ENCODE measurements around the gene TEX30.
A peak's percentile ranks its signal among the peaks of the same experiment; 100 is the strongest.
"Not testable (repeated sequence)": the region's sequence is repeated elsewhere in the genome, so short reads cannot be mapped to it uniquely, and the experiment has no call there.

TEX30 gene

DNA sequence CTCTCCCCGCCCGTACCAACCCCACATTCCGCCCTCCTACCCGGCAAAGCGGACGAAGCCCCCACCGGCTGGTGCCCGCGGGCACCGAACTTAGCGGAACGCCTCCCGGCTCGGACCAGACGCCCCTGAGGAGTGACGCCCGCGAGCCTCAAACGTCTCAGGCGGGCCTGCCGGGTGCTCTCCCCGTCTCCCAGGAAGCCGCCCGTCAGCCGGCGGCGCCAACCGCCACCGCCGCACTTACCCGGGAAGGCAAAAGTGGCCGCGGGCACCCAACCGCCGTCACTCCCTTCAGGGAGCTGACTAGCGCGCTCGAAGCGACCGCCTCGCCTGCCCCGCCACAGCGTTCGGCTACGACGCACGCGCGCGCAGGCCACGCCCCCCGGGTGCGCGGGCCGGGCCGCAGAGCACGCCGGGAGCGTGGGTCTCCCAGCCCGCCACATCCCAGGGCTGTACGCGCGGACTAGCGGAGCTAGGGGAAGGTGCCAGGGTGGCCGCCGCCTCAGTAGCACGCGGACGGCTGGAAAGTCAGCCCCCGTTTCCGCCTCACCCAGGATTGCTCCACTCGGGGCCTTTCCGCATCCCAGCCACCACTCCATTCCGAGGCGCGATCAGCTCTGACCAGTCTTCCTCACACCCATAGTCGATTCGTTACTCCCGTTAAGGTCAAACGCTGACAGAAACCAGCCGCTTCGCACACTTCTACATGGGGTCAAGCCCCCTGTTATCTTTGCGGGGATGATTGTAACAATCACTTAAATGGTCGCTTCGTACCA is at the start of gene TEX30:
Gene TEX30, minus strand, starts transcription at position 346 of the 773 bp plus-strand sequence. CDS start 3,760 bp downstream, outside the sequence.
- DNase-seq (ENCODE audit: low spot score) = peak; percentile 83

DNA sequence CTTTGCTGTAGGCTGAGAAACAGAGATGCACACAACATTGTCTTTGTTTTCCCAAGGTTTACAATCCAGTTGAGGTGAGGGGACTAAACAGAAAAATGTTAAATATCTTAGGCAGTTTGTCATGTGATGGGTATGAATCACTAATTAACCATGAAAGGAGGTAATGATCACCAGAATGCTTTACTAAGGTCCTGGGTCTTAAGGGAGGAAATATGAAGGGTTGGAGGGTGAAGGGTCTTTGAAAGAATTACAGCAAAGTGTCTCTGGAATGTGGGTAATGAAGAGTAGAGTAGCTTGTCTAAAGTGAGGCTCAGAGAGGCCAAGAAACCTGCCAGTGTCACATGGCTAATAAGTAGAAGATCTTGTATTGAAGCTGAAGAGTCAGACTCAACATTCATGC is 44.3 kb upstream of the TEX30 start:
- no peak for DNase-seq (ENCODE audit: low spot score)

DNA sequence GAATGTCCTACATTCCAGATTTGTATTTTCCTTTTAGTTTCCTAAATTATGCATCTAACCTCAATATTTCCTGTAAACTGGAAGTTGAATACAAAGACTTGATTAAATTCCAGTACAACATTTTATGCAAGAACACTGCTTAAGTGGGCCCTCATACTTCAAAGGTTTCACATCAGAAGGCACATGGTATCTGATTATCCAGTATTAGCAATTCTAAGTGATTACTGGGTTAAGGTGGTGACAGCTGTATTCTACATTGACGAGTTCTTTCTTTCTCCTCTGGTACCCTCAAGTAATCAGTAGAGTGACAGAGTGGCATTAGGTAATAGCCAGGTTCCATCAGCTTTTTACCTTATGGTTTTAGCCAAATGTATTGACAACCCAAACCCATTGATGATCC is 43.7 kb upstream of the TEX30 start:
- DNase-seq (ENCODE audit: low spot score) = no peak

DNA sequence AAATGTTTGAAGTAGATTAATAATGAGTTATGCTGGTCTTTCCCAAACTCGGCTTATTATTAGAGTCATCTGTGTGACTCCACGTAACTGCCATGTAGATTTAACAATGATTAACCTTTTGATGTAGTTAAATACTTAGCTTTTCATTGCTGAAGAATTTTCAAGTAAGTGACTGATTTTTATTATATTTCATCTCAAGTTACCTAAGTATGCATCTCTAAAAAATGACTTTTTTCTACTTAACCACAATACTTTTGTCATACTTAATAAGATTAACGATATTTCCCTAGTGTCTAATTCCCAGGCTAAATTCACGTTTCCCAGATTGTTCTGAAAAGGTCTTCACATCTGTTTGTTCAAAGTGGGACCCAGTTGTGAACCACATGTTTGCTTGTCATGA is 43.1 kb upstream of the TEX30 start:
- no peak for DNase-seq (ENCODE audit: low spot score)

DNA sequence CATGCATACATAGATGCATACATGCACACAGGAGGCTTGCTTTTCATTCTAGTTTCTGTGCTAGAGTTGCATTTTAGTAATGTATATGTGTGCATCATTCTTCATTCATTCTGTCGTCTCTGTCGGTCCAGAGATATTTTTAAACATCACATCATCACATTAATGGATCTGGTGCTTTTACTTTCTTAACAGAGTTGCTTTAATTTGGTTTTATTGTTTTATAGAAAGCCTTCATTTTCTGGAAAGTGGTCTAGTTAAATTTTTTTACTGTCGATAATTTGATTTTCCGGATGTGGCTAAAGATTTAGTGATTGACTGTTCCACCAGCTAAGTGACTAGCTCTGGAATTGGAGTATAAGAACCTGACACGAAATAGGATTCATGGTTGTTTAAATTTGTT is 42.2 kb upstream of the TEX30 start:
- no peak for DNase-seq (ENCODE audit: low spot score)

DNA sequence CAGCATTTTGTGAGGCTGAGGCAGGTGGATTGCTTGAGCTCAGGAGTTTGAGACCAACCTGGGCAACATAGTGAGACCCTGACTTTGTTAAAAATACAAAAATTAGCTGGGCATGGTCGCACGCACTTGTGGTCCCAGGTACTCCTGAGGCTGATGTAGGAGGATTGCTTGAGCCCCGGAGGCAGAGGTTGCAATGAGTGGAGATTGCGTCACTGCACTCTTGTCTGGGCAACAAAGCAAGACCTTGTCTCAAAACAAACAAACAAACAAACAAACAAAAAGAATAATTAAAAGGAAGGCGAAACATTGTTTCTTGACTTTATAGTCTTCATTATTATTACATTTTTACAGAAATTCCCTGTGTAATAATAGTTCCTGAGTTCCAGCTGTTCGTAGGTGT is 41.2 kb upstream of the TEX30 start:
- no peak for DNase-seq (ENCODE audit: low spot score)

DNA sequence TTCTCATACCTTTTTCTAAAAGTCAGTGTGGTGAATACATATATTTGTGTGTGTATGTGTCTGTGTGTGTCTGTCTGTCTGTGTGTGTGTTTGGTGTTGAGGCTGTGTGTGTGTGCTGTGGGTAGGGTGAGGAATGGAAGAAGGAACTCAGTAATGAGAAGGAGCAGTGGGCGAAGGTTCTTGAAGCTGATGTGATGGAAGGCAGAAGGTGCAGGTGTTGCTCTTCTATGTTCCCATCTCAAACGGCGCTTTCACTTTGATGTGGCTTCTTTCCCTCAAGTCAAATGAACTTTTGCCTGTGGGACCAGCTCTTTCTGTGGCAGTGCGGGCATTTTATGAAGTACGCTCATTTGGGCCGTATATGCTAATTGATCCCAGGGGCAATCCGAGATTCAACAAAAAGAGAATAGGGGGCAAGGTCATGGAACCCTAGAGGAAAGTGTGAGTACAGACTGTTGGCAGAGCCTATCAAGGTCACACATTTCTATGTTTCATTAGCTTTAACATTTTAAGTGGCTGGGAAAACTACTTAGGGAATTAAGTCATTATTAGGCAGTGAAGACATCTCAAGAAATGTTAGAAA is 40.5 kb upstream of the TEX30 start:
- DNase-seq (ENCODE audit: low spot score) = no peak

DNA sequence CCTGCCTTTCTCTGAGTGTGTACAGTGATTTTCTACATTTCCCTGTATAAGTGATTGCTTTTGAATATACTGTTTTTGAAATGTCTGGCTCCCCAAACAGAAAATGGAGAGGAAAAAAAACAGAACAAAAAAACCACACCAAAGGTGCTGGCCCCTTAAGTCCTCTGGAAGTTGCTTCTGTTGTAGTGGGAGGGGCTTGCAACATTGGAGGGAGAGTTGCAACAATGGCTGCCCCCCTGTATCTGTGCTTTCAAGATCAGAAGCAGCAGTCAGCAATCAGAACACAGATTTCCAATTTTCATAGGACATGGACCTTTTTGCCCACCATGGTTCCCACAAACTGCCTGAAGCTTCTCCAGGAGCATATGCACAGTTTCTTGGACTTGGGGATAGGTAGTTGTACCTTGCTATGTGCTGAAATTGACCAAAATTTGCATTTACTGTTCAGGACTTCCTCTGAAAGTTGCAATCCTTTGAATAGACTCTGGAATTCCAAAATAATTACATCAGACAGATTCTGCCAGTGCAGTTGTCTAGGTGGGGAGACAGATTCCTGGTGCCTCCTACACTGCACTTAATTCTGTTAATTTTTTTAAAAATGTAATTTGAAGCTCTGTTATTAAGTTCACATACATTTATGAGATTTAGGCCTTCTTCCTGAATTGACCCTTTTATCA is 39.2 kb upstream of the TEX30 start:
- DNase-seq (ENCODE audit: low spot score) = no peak

DNA sequence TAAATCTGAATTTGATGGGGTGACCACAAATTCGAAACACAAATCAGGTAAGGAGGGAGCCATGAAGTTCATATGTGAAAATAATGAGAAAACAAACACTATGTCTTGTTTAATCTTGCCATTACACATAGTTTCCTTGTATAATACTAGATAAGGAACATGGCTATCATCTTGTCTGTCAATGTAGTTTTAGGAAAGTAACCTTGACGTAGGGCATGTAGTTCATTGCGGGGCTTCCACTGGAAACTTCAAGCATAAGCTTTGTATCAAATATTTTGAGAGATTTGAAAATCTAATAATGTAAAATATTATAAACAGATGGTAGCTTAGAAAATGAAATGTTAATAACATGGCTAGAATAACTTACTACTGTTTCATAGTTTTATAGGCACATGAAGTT is 34.1 kb upstream of the TEX30 start:
- no peak for DNase-seq (ENCODE audit: low spot score)

DNA sequence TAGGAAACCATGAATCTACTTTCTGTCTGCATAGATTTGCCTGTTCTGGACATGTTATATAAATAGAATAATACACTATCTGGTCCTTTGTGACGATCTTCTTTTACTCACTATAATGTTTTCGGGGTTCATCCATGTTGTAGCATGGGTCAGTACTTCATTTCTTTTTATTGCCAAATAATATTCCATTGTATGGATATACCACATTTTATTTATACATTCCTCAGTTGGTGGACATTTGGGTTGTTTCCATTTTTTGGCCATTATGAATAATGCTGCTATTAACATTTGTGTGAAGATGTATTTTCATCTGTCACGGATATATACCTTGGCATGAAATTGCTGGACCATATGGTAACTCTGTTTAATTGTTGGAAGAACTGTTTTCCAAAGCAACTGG is 32.1 kb upstream of the TEX30 start:
- DNase-seq (ENCODE audit: low spot score) = no peak

DNA sequence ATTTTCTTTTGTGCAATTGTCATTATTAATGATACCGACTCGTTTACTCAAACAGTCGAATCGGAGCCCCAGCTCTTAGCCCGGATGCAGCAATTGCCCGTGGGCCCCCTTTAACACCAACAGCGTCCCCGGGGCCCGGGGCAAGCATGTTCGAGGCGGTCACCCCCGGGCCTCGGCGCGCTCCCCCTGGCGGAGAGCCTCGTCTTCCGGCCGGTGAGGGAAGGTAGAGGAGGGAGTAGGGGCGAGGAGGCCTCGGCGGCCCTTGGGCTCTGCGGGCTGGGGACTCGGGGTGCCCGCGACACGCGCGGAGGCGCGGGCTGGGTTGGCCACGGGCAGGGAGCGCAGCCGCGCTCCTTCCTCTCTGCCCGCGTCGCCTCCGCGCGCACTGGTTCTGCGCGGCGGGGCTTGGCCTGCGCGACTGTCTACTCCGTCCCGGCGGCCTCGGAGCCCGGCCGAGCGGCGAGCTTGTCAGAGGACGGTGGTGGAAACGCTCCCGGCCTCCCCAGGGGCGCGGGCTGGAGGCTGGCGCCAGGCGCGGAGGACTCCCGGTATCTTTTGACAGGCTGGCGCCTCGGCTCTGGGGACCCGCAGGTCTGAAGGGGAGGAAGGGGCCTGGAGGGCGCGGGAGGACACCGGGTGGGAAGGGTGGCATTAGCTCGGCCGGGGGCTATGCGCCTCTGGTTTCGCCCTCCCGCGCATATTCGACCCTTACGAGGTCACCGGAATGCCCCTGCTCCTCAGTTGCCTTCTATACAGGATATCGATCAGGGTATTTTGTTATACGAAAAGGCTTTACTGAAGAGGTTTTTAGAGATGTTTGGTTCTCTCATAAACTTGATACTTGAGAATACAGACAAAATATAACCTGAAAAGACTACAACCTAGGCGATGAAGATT is 26.8 kb upstream of the TEX30 start:
- DNase-seq (ENCODE audit: low spot score) = peak; percentile 79

DNA sequence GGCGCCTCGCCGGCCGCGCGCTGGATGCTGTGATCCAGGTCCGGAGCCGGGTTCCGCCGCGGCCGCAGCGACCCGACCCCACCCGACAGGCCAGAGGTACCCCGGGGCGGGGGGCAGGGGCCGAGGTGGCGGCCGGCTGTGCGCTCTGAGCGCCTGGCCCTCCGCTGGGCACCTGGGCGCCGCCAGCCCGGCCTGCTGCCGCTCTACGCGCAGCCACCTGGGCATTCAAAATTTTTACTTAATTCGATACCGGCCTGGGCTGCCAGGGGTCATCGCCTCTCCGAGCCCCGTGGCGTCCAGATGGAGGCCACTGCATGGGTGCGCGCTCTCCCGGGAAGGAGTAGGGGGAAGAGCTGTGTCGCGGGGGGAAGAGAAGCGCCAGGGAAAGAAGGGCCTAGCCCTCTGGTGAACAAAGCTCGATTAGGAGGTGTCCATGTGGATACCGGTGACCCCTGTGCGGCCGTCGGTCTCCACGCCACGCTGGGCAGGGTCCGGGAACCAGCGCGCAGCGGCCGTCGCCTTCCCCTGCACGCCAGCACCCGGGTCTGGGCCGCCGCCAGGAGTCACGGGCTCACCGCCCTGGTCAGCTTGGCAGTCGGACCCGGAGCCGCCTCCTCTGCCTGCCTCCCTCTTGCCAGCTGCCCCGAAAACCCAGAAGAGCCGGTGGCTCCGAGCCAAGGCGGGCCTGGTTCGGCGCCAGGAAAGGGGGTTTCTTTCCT is 26.0 kb upstream of the TEX30 start:
- no peak for DNase-seq (ENCODE audit: low spot score)

DNA sequence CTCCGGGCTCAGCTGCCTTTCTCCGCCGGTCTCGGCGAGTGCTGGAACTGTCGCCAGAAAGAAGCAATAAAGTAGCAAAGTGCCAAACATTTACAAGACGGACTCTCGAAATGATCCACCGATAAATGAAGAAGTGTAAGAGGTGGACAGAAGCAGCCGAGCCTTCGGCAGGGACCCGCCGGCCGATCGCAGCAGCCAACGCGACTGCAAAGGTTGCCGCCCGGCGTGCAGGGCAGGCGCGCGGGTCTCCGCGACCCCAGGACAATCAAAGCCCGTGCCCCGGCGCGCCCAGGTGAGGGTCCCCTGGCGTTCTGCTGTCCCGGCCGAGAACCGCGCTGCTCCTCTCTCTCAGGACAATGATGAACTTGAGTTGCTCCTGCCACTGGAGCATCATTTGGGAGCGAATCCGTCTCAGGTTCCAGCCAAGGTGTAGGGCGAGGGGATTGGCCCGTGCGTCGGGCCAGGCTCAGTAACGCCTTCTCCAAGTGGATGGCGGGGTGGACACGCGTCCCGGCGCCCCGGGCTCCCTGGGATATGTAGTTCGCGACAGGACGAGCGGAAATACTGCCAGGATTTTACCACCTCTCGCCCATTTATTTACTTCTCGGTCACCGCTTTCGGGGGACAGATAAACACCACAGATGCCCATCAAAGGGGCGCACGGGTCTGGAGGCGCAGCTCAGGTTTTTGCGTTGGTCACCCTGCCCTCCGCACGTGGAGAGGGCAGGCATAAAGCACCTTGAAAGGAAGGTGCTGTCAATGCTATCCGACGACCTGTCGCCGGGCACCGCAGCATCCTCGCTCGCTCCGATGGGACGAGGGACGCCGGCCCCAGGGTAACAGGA is 25.2 kb upstream of the TEX30 start, which contains the start of the genes BIVM and POGLUT2:
Gene BIVM, plus strand, starts transcription at position 539 of the 845 bp plus-strand sequence. CDS start 8,149 bp downstream, outside the sequence.
Gene POGLUT2, minus strand, starts transcription at position 396 of the 845 bp plus-strand sequence. Its CDS starts 306 bp downstream, at position 90.
- peak; percentile 90 for DNase-seq (ENCODE audit: low spot score)

DNA sequence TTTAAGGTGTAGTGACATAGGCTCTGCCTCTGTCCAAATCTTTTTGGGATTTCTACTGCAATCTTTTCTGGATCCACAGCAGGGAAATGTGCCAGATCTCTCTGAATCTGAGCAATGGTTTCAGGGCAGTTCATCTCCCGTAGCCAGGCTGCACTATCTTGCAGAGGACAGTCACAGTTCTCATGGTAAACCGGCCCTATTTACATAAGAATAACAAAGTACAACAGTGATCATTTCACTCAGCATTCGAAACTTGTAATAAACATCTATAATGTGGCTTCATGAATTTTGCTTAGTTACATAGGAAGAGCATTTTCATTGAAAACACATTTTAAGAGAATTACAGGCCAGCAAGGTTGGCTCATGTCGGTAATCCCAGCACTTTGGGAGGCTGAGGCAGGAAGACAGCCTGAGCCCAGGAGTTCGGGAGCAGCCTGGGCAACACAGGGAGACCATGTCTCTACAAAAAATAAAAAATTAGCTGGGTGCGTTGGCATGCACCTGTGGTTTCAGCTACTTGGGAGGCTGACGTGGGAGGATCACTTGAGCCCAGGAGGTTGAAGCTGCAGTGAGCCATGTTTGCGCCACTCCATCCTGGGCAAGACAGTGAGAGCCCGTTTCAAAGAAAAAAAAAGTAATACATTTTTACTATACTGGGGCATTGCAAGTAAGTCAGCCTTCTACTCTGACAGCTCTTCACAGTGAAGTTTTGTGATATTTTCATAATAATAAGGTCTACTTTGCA is 20.2 kb upstream of the TEX30 start:
- no peak for DNase-seq (ENCODE audit: low spot score)

DNA sequence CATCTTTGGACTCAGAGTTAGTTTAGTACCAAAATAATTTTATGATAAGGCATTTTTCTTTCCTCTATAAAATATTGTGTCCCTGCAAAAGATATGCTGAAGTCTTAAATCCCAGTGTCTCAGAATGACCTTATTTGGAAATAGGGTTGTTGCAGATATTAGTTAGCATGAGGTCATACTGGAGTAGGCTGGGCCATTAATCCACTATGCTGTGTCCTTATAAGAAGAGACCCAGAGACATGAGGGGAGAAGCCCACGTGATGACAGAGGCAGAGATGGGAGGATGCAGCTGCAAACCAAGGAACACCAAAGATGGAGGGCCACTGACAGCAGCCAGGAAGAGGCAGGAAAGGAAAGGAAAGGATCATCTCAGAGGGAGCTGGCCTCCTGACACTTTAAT is 18.8 kb upstream of the TEX30 start:
- no peak for DNase-seq (ENCODE audit: low spot score)

DNA sequence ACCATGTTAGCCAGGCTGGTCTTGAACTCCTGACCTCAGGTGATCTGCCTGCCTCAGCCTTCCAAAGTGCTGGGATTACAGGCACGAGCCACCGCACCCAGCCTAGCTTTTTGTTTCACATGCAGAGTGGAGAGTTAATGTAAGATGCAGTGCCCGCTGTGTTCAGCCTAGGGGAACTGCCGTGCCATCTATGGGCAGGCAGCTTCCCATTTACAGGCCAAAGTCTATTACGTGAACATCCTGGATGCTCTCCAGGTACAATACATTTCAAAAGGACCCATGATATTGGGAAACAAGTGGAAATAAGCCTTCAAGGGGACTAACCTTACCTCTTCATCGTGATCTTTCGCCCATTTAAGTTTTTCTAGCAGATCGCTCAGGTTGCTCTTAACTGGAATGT is 15.1 kb upstream of the TEX30 start:
- DNase-seq (ENCODE audit: low spot score) = no peak

DNA sequence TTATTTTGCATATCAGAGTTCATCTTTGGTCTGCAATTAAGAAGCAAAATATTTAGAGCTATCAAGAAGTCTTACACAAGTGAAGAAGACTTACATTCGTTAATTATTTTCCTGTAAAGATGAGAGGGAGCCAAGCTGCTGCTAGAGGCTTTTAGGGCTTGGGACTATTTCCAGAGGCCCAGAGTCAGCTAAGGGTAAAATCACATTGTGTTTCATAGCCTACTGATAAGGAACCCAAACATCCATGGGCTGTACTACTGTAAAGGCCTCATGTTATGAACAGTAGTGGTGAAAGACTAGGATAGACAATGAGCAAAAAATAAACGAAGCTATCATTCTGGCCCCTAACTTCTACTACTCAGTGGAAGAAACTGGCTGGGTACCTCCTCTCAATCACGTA is 10.9 kb upstream of the TEX30 start:
- no peak for DNase-seq (ENCODE audit: low spot score)

DNA sequence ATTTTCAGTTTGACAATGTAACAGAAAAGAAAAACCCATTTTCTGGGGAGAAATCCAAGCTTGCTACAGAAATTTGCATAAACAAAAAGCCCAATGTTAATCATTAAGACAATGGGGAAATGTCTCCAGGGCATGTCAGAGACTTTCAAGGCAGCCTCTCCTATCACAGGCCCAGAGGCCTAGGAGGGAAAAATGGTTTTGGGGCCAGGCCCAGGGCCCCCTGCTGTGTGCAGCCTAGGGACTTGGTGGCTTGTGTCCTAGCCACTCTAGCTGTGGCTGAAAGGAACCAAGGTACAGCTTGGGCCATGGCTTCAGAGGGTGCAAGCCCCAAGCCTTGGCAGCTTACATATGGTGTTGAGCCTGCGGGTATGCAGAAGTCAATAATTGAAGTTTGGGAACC is 8.0 kb upstream of the TEX30 start:
- DNase-seq (ENCODE audit: low spot score) = no peak

DNA sequence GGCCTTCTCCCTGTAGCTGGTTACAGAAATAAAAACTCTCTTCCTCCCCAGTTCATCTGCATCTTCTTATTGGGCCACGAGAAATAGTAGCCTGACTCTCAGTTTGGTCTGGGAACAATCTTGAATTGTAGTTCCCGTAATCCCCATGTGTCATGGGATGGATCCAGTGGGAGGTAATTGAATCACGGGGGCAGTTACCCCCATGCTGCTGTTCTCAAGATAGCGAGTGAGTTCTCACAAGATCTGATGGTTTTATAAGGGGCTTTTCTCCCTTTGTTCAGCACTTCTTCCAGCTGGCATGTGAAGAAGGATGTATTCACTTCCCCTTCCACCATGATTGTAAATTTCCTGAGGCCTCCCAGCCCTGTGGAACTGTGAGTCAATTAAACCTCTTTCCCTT is 7.1 kb upstream of the TEX30 start:
- not testable (repeated sequence) for DNase-seq (ENCODE audit: low spot score)
